K562 (cell line): Measurements from ENCODE around the gene SLC8A2. TPM values are rescaled to one million over a fixed set of nuclear protein-coding genes. Genes with fewer than 3 reads are reported as not detected.

ENCODE experiments used
- ASH1L ChIP-seq: fragments of 450-650 bp; IDR thresholded peaks from 2 replicates; pipeline ENCODE4 v1.6.1; 2018; ENCODE audit warnings: borderline replicate concordance, mild to moderate bottlenecking, low read depth; ENCODE audit not compliant: partially characterized antibody
- E2F3 ChIP-seq: fragments of 250-450 bp; sonication (Bioruptor Pico); IDR thresholded peaks from 2 replicates; pipeline ENCODE4 v1.4.0; 2020; ENCODE audit warnings: mild to moderate bottlenecking
- FOS ChIP-seq: IDR thresholded peaks from 3 replicates; pipeline ENCODE4 v1.6.1; 2011; ENCODE audit not compliant: insufficient read length; ENCODE audit errors: extremely low read depth
- FOXJ2 ChIP-seq: fragments of 200-800 bp; sonication (Bioruptor generic); IDR thresholded peaks from 2 replicates; pipeline ENCODE4 v1.6.1; 2016; ENCODE audit warnings: missing genetic modification characterization, missing compliant biosample characterization
- L3MBTL2 ChIP-seq: fragments of 450-650 bp; IDR thresholded peaks from 2 replicates; pipeline ENCODE4 v1.6.1; 2016; ENCODE audit warnings: mild to moderate bottlenecking, moderate library complexity
- MCM3 ChIP-seq: fragments of 450-650 bp; IDR thresholded peaks from 2 replicates; pipeline ENCODE4 v1.6.1; 2016
- MED1 ChIP-seq: sonication (generic); formaldehyde crosslinking; IDR thresholded peaks from 2 replicates; pipeline ENCODE4 v1.8.1; 2023; ENCODE audit warnings: missing genetic modification reagents, borderline replicate concordance
- NUFIP1 ChIP-seq: fragments of 450-650 bp; IDR thresholded peaks from 2 replicates; pipeline ENCODE4 v1.6.1; 2018; ENCODE audit not compliant: partially characterized antibody
- PCBP2 ChIP-seq: fragments of 200-400 bp; formaldehyde crosslinking; IDR thresholded peaks from 2 replicates; pipeline ENCODE4 v1.6.1; 2018; ENCODE audit warnings: low read length, low read depth, mild to moderate bottlenecking, moderate library complexity; ENCODE audit not compliant: poor library complexity, severe bottlenecking
- POU5F1 ChIP-seq: fragments of 150-350 bp; IDR thresholded peaks from 2 replicates; pipeline ENCODE4 v1.6.1; 2014; ENCODE audit warnings: borderline replicate concordance, low read length, low read depth, mild to moderate bottlenecking; ENCODE audit not compliant: partially characterized antibody
- SMARCA5 ChIP-seq: fragments of 450-650 bp; IDR thresholded peaks from 2 replicates; pipeline ENCODE4 v1.6.1; 2016
- SREBF2 ChIP-seq: sonication (generic); formaldehyde crosslinking; IDR thresholded peaks from 2 replicates; pipeline ENCODE4 v1.4.0; 2020; ENCODE audit warnings: mild to moderate bottlenecking, missing genetic modification reagents
- ZC3H11A ChIP-seq: IDR thresholded peaks from 2 replicates; pipeline ENCODE4 v1.6.1; 2012; ENCODE audit warnings: low read depth, low read length, improper control_type of control experiment
- ZNF174 ChIP-seq: fragments of 250-450 bp; sonication (Bioruptor Pico); IDR thresholded peaks from 2 replicates; pipeline ENCODE4 v1.4.0; 2020; ENCODE audit warnings: mild to moderate bottlenecking
- ZNF23 ChIP-seq: fragments of 250-450 bp; sonication (Bioruptor Pico); IDR thresholded peaks from 2 replicates; pipeline ENCODE4 v1.4.0; 2020; ENCODE audit warnings: mild to moderate bottlenecking
- ZNF507 ChIP-seq: conservative IDR thresholded peaks from 2 replicates; pipeline ENCODE4 v1.6.1; 2017; ENCODE audit warnings: missing genetic modification characterization, missing compliant biosample characterization
- polyA plus RNA-seq, 8 experiments: library from polyadenylated mRNA; depleted of rRNA in 4 of 8; stranded (reverse) in 5 of 8; unstranded in 3 of 8; fragments of >200 nt; fragmentation: Nextera tagmentation in 2 of 8; fragmentation: Illumina TruSeq in 1 of 8; extraction: Ambion mirVana in 2 of 8; extraction: Trizol in 1 of 8; gene quantifications; 2 replicates each; pipeline versions ENCODE4 v1.2.1 to v1.2.3, GENCODE V29; 2011 to 2014; ENCODE audit warnings: inconsistent platforms in 1 of 8, missing spikeins in 1 of 8
- total RNA-seq, 7 experiments: library from RNA; depleted of rRNA in 6 of 7; stranded (reverse); fragments of >200 nt in 6 of 7; fragmentation: Illumina TruSeq in 2 of 7; extraction: Trizol in 2 of 7; gene quantifications; 2 replicates each; pipeline versions ENCODE4 v1.2.1 to v1.2.3, GENCODE V29; 2011 to 2021; ENCODE audit warnings: low replicate concordance in 1 of 7
- TF ChIP-seq, protein P1 (sequence below): fragments of 250-450 bp; sonication (Bioruptor Pico); IDR thresholded peaks from 2 replicates; pipeline ENCODE4 v1.5.0; 2022; ENCODE audit warnings: mild to moderate bottlenecking
- TF ChIP-seq, protein P2 (sequence below): fragments of 450-650 bp; IDR thresholded peaks from 2 replicates; pipeline ENCODE4 v1.6.1; 2018; ENCODE audit not compliant: partially characterized antibody
- TF ChIP-seq, protein P3 (sequence below): sonication (generic); formaldehyde crosslinking; IDR thresholded peaks from 2 replicates; pipeline ENCODE4 v1.9.0; 2022; ENCODE audit warnings: mild to moderate bottlenecking, missing genetic modification reagents
- TF ChIP-seq, protein P4 (sequence below): fragments of 250-450 bp; sonication (Bioruptor Pico); IDR thresholded peaks from 2 replicates; pipeline ENCODE4 v1.4.0; 2020; ENCODE audit warnings: borderline replicate concordance
- TF ChIP-seq, protein P5 (sequence below): fragments of 450-650 bp; formaldehyde crosslinking; IDR thresholded peaks from 2 replicates; pipeline ENCODE4 v1.4.0; 2022; ENCODE audit warnings: missing genetic modification characterization

The SLC8A2 gene
- total and polyA plus RNA-seq, 9 of the 15 experiments (the other 6 are each of a cell fraction or from before 2014, with no cell fraction given), result 0.07 to 0.66 (median 0.24) TPM; not detected in 3

DNA sequence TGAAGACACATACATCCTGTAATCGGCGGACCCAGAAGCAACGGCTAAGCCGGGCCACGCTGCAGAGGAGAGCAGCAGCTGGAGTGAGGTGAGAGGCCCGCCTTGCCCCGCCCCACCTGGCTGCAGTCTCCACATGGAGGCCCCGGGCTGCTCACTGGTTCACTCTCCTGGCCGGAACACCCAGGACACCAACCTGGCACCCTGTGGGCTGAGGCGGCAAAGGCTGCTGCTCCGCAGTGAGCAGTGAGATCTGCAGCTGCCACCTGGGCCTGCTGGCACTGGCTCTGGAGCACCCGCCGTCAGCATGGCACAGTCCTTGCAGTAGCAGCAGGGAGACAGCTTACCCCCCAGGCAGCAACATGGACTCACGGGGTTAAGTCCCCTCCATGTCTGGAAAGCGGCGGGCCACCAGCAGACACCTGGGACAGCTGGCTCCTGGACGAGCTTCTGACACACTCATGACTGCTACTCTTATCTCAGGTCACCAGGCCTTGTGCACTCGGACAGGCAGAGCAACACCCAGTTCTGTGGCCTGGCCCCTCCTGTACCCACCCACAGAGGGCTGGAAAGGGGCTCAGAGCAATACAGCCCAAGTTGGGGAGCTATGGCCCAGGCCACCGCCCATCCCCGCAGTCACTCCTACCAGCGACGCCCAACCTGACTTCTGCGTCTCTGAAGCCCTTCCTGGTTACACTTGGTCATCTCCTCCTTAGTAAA lies 25.5 kb upstream of the SLC8A2 start (continued):
- TF ChIP-seq, protein P1, sequence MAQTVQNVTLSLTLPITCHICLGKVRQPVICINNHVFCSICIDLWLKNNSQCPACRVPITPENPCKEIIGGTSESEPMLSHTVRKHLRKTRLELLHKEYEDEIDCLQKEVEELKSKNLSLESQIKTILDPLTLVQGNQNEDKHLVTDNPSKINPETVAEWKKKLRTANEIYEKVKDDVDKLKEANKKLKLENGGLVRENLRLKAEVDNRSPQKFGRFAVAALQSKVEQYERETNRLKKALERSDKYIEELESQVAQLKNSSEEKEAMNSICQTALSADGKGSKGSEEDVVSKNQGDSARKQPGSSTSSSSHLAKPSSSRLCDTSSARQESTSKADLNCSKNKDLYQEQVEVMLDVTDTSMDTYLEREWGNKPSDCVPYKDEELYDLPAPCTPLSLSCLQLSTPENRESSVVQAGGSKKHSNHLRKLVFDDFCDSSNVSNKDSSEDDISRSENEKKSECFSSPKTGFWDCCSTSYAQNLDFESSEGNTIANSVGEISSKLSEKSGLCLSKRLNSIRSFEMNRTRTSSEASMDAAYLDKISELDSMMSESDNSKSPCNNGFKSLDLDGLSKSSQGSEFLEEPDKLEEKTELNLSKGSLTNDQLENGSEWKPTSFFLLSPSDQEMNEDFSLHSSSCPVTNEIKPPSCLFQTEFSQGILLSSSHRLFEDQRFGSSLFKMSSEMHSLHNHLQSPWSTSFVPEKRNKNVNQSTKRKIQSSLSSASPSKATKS, result no peak
- TF ChIP-seq, protein P2, sequence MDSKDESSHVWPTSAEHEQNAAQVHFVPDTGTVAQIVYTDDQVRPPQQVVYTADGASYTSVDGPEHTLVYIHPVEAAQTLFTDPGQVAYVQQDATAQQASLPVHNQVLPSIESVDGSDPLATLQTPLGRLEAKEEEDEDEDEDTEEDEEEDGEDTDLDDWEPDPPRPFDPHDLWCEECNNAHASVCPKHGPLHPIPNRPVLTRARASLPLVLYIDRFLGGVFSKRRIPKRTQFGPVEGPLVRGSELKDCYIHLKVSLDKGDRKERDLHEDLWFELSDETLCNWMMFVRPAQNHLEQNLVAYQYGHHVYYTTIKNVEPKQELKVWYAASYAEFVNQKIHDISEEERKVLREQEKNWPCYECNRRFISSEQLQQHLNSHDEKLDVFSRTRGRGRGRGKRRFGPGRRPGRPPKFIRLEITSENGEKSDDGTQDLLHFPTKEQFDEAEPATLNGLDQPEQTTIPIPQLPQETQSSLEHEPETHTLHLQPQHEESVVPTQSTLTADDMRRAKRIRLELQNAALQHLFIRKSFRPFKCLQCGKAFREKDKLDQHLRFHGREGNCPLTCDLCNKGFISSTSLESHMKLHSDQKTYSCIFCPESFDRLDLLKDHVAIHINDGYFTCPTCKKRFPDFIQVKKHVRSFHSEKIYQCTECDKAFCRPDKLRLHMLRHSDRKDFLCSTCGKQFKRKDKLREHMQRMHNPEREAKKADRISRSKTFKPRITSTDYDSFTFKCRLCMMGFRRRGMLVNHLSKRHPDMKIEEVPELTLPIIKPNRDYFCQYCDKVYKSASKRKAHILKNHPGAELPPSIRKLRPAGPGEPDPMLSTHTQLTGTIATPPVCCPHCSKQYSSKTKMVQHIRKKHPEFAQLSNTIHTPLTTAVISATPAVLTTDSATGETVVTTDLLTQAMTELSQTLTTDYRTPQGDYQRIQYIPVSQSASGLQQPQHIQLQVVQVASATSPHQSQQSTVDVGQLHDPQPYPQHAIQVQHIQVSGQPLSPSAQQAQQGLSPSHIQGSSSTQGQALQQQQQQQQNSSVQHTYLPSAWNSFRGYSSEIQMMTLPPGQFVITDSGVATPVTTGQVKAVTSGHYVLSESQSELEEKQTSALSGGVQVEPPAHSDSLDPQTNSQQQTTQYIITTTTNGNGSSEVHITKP, result no peak
- TF ChIP-seq, protein P3, sequence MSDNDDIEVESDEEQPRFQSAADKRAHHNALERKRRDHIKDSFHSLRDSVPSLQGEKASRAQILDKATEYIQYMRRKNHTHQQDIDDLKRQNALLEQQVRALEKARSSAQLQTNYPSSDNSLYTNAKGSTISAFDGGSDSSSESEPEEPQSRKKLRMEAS (CRISPR knock-in tag), result no peak
- TF ChIP-seq ZNF174 (CRISPR knock-in tag), result no peak
- TF ChIP-seq ASH1L, result no peak
- TF ChIP-seq PCBP2, result no peak
- TF ChIP-seq POU5F1, result no peak
- no peak for TF ChIP-seq FOS
- TF ChIP-seq ZNF23 (CRISPR knock-in tag), result no peak
- no peak for TF ChIP-seq MCM3
- TF ChIP-seq E2F3 (CRISPR knock-in tag), result no peak
- no peak for TF ChIP-seq ZNF507 (tag)
- no peak for TF ChIP-seq SMARCA5
- TF ChIP-seq MED1 (CRISPR knock-in tag), result no peak
- no peak for TF ChIP-seq L3MBTL2
- TF ChIP-seq, protein P4, sequence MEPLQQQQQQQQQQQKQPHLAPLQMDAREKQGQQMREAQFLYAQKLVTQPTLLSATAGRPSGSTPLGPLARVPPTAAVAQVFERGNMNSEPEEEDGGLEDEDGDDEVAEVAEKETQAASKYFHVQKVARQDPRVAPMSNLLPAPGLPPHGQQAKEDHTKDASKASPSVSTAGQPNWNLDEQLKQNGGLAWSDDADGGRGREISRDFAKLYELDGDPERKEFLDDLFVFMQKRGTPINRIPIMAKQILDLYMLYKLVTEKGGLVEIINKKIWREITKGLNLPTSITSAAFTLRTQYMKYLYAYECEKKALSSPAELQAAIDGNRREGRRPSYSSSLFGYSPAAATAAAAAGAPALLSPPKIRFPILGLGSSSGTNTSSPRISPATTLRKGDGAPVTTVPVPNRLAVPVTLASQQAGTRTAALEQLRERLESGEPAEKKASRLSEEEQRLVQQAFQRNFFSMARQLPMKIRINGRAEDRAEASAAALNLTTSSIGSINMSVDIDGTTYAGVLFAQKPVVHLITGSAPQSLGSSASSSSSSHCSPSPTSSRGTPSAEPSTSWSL (CRISPR knock-in tag), result no peak
- TF ChIP-seq NUFIP1, result no peak
- no peak for TF ChIP-seq SREBF2
- no peak for TF ChIP-seq FOXJ2
- TF ChIP-seq, protein P5, sequence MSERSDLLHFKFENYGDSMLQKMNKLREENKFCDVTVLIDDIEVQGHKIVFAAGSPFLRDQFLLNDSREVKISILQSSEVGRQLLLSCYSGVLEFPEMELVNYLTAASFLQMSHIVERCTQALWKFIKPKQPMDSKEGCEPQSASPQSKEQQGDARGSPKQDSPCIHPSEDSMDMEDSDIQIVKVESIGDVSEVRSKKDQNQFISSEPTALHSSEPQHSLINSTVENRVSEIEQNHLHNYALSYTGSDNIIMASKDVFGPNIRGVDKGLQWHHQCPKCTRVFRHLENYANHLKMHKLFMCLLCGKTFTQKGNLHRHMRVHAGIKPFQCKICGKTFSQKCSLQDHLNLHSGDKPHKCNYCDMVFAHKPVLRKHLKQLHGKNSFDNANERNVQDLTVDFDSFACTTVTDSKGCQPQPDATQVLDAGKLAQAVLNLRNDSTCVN (CRISPR knock-in tag), result no peak
- TF ChIP-seq ZC3H11A, result no peak
